Measurements from ENCODE around the gene NDUFB3.
"Not testable (repeated sequence)": the region's sequence is repeated elsewhere in the genome, so short reads cannot be mapped to it uniquely, and the experiment has no call there.

NDUFB3 gene

DNA sequence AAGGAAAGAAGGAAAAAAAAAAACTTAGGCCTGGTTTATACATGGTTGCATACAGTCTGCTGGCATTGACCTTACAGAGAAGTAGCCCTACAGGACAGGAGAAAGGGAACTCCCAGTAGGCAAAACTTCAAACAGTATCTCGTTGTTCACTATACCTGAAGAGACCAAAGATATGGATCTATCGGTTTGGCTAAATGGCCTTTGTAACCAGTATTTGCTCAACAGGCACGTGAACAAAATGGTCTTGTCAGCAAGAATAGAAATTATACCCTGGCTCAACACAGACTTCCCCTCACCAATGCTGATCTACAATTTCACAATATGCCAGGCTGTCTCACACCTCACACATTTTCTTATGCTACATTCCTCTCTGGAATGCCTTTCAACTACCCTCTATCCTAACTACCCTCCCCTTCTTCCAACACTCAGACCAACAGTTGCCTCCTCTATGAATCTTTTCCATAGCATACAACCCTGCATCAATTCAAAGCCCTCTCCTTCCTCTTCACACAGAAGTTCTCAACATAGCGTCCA, 14.0 kb upstream of the NDUFB3 start:
- DNase-seq = no peak
- H3K4me1 ChIP-seq (ENCODE audit: insufficient read depth, low read length) = no peaks in the 10 kb centered on the region
- H3K27ac ChIP-seq (ENCODE audit: low read length) = no peak overlapping the region
- peaks cover 5% of the 10 kb centered on the region; the same call in 1 of the 2 replicates for H3K36me3 ChIP-seq (ENCODE audit: insufficient read depth, low read length)
- ATAC-seq (ENCODE audit: insufficient read depth, low read depth) = no peak
- H3K9ac ChIP-seq (ENCODE audit: low read depth, low read length) = no peak overlapping the region
- no peak overlapping the region for H3K4me3 ChIP-seq (ENCODE audit: low read depth in 1 of 2, low read length in 2 of 2)
- TF ChIP-seq, protein P1, sequence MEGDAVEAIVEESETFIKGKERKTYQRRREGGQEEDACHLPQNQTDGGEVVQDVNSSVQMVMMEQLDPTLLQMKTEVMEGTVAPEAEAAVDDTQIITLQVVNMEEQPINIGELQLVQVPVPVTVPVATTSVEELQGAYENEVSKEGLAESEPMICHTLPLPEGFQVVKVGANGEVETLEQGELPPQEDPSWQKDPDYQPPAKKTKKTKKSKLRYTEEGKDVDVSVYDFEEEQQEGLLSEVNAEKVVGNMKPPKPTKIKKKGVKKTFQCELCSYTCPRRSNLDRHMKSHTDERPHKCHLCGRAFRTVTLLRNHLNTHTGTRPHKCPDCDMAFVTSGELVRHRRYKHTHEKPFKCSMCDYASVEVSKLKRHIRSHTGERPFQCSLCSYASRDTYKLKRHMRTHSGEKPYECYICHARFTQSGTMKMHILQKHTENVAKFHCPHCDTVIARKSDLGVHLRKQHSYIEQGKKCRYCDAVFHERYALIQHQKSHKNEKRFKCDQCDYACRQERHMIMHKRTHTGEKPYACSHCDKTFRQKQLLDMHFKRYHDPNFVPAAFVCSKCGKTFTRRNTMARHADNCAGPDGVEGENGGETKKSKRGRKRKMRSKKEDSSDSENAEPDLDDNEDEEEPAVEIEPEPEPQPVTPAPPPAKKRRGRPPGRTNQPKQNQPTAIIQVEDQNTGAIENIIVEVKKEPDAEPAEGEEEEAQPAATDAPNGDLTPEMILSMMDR (IDR thresholded peaks at IDR 0.05; ENCODE audit: borderline replicate concordance, extremely low read depth, low read length, poor library complexity, severe bottlenecking) = no peak
- TF ChIP-seq EZH2 (IDR thresholded peaks at IDR 0.05; ENCODE audit: borderline replicate concordance, low read depth, low read length, severe bottlenecking) = no peak
- H3K9me3 ChIP-seq (ENCODE audit: insufficient read depth, low read length, severe bottlenecking) = no peaks in the 10 kb centered on the region
- H4K20me1 ChIP-seq (ENCODE audit: insufficient read depth, low read length) = no peaks in the 10 kb centered on the region; the same call in 1 of the 2 replicates
- no peak overlapping the region for H3K4me2 ChIP-seq (ENCODE audit: insufficient read depth, low read length)
- H2AFZ ChIP-seq (ENCODE audit: low read depth, low read length) = no peak overlapping the region
- H3K79me2 ChIP-seq (ENCODE audit: insufficient read depth, low read length) = peaks cover 88% of the 10 kb centered on the region
- H3K27me3 ChIP-seq (ENCODE audit: insufficient read depth, low read length, poor library complexity) = no peaks in the 10 kb centered on the region

DNA sequence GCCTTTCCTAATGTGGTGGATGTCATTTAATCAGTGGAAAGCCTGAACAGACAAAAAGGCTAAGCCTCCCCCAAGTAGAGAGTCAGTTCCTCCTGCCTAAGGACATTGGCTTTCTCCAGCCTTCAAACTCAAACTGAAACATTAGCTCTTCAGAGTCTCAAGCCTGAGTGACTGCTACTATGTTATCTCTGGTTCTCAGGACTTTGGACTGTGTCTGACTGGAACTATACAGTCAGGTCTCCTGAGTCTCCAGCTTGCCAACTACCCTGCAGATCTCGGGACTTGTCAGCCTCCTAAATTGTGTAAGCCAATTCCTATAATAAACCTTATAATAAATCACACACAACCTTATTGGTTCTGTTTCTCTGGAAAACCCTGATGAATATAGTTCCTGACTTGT, 12.9 kb upstream of the NDUFB3 start:
- no peak for ATAC-seq (ENCODE audit: insufficient read depth, low read depth)
- no peaks in the 10 kb centered on the region; the same call in 1 of the 2 replicates for H4K20me1 ChIP-seq (ENCODE audit: insufficient read depth, low read length)

DNA sequence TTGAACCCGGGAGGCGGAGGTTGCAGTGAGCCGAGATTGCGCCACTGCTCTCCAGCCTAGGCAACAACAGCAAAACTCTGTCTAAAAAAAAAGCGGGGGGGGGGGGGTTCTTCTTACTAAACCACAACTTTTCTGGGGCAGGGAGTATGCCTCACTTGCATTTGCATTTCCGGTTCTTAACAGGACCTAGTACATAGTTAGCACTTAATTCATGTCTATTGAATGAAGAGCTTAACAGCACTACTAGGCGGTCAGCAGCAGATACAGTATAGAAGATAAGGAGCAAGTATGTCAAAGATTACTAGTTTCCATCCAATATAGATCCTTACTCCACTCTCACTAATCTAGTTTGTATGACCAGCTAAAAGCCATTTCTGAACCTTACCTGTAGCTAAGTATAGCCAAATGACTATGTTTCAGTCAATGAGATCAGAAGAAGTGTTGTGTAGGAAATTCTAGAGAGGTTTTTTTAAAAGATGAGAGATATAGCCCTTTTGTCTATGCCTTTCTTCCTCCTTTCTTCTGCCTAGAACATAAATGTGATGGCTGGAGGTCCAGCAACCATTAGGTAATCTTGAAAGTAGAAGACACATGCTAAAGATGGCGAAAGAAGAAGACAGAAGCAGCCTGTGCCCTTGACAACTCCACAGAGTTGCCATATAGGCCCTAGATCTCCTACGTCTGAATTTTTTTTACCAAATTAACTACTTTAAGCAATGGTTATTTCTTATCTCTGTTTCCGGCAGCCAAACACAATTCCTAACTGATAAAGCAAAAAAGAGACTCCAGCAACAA, 11.6 kb upstream of the NDUFB3 start:
- no peak overlapping the region for H3K27ac ChIP-seq (ENCODE audit: low read length)
- H3K27me3 ChIP-seq (ENCODE audit: insufficient read depth, low read length, poor library complexity) = no peaks in the 10 kb centered on the region
- no peaks in the 10 kb centered on the region; the same call in 1 of the 2 replicates for H4K20me1 ChIP-seq (ENCODE audit: insufficient read depth, low read length)
- ATAC-seq (ENCODE audit: insufficient read depth, low read depth) (no peak), DNase-seq (no peak)
- H3K9ac ChIP-seq (ENCODE audit: low read depth, low read length) = no peak overlapping the region
- H3K4me1 ChIP-seq (ENCODE audit: insufficient read depth, low read length) = no peaks in the 10 kb centered on the region
- H3K79me2 ChIP-seq (ENCODE audit: insufficient read depth, low read length) = peaks cover 85% of the 10 kb centered on the region
- no peaks in the 10 kb centered on the region for H3K9me3 ChIP-seq (ENCODE audit: insufficient read depth, low read length, severe bottlenecking)
- H3K36me3 ChIP-seq (ENCODE audit: insufficient read depth, low read length) = peaks cover 5% of the 10 kb centered on the region; the same call in 1 of the 2 replicates
- no peak overlapping the region for H2AFZ ChIP-seq (ENCODE audit: low read depth, low read length)
- no peak overlapping the region for H3K4me2 ChIP-seq (ENCODE audit: insufficient read depth, low read length)
- TF ChIP-seq, protein P1 (IDR thresholded peaks at IDR 0.05; ENCODE audit: borderline replicate concordance, extremely low read depth, low read length, poor library complexity, severe bottlenecking) = no peak
- TF ChIP-seq EZH2 (IDR thresholded peaks at IDR 0.05; ENCODE audit: borderline replicate concordance, low read depth, low read length, severe bottlenecking) = no peak
- H3K4me3 ChIP-seq (ENCODE audit: low read depth in 1 of 2, low read length in 2 of 2) = no peak overlapping the region

More for the DNA sequence above, 12.9 kb upstream of the NDUFB3 start:
- no peak overlapping the region for H3K4me3 ChIP-seq (ENCODE audit: low read depth in 1 of 2, low read length in 2 of 2)
- peaks cover 89% of the 10 kb centered on the region for H3K79me2 ChIP-seq (ENCODE audit: insufficient read depth, low read length)
- no peak for DNase-seq
- H3K27ac ChIP-seq (ENCODE audit: low read length) = no peak overlapping the region
- no peaks in the 10 kb centered on the region for H3K27me3 ChIP-seq (ENCODE audit: insufficient read depth, low read length, poor library complexity)
- no peak overlapping the region for H3K9ac ChIP-seq (ENCODE audit: low read depth, low read length)
- no peak overlapping the region for H2AFZ ChIP-seq (ENCODE audit: low read depth, low read length)
- peaks cover 5% of the 10 kb centered on the region; the same call in 1 of the 2 replicates for H3K36me3 ChIP-seq (ENCODE audit: insufficient read depth, low read length)
- TF ChIP-seq, protein P1 (IDR thresholded peaks at IDR 0.05; ENCODE audit: borderline replicate concordance, extremely low read depth, low read length, poor library complexity, severe bottlenecking) = no peak
- TF ChIP-seq EZH2 (IDR thresholded peaks at IDR 0.05; ENCODE audit: borderline replicate concordance, low read depth, low read length, severe bottlenecking) = no peak
- H3K9me3 ChIP-seq (ENCODE audit: insufficient read depth, low read length, severe bottlenecking) = no peaks in the 10 kb centered on the region
- no peak overlapping the region for H3K4me2 ChIP-seq (ENCODE audit: insufficient read depth, low read length)
- no peaks in the 10 kb centered on the region for H3K4me1 ChIP-seq (ENCODE audit: insufficient read depth, low read length)

DNA sequence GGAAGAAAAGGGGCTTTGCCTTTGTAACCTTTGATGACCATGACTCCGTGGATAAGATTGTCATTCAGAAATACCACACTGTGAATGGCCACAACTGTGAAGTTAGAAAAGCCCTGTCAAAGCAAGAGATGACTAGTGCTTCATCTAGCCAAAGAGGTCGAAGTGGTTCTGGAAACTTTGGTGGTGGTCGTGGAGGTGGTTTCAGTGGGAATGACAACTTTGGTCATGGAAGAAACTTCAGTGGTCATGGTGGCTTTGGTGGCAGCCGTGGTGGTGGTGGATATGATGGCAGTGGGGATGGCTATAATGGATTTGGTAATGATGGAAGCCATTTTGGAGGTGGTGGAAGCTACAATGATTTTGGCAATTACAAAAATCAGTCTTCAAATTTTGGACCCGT, 8.3 kb upstream of the NDUFB3 start:
- H3K79me2 ChIP-seq (ENCODE audit: insufficient read depth, low read length) = peaks cover 88% of the 10 kb centered on the region
- H3K4me2 ChIP-seq (ENCODE audit: insufficient read depth, low read length); H3K36me3 ChIP-seq (ENCODE audit: insufficient read depth, low read length); H3K27ac ChIP-seq (ENCODE audit: low read length); H2AFZ ChIP-seq (ENCODE audit: low read depth, low read length); DNase-seq; H3K27me3 ChIP-seq (ENCODE audit: insufficient read depth, low read length, poor library complexity); H3K4me3 ChIP-seq (ENCODE audit: low read depth in 1 of 2, low read length in 2 of 2); H3K4me1 ChIP-seq (ENCODE audit: insufficient read depth, low read length); H3K9ac ChIP-seq (ENCODE audit: low read depth, low read length); H3K9me3 ChIP-seq (ENCODE audit: insufficient read depth, low read length, severe bottlenecking); ATAC-seq (ENCODE audit: insufficient read depth, low read depth); H4K20me1 ChIP-seq (ENCODE audit: insufficient read depth, low read length): not testable (repeated sequence)
